GM06990 (cell line): Measurements from ENCODE around the gene PACS1.

Source experiments
- DNase-seq: peaks from one replicate; pipeline ENCODE4 v3.0.0-alpha.2; 2011; ENCODE audit not compliant: insufficient read length; ENCODE audit errors: extremely low read depth
- H3K27me3 ChIP-seq: replicated peaks from 2 replicates; pipeline ENCODE4 v1.6.0; 2011; ENCODE audit warnings: low read length; ENCODE audit not compliant: control insufficient read depth, insufficient read depth
- H3K36me3 ChIP-seq: 2 replicates; pipeline ENCODE4 v1.5.1; 2011; ENCODE audit warnings: low read length; ENCODE audit not compliant: control insufficient read depth, insufficient read depth
- H3K4me3 ChIP-seq: replicated peaks from 2 replicates; pipeline ENCODE4 v1.5.1; 2011; ENCODE audit warnings: low read depth, mild to moderate bottlenecking, control low read depth, low read length
- TF ChIP-seq, protein P1 (sequence below): IDR thresholded peaks from 2 replicates; pipeline ENCODE4 v1.5.1; 2011; ENCODE audit warnings: low read length, control low read depth, mild to moderate bottlenecking, inconsistent platforms; ENCODE audit not compliant: insufficient read depth, poor library complexity, severe bottlenecking

Gene PACS1

DNA sequence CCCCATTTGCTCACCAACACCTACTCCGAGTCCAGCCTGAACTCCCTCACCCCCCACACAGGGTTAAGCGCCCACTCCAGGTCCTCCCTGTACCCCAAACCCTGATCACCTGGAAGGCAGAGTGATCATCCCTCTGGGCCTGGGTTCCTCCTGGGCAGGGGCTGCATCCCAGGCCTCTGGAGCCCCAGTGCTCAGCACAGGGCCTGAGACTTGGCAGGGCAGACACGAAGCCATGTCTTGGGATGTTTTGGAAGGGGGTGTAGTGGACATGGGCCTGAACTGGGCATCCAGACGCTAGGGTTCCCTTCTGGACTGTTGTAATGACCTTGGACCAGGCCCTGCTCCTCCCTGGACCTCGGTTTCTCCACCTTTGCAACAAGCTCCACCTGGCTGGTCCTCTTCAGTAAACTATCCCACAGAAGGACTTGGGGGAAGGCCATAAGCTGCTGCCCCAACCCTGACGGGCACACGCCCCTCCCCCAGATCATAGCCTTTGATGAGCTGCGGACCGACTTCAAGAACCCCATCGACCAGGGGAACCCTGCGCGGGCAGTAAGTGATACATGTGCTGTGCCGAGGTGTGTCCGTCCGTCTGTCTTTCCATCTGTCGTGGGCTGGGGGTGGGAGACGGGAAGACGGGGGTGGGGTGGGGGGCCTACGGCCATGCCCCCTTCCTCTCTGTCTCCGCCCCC is 211.8 kb downstream of the PACS1 start:
- TF ChIP-seq, protein P1, sequence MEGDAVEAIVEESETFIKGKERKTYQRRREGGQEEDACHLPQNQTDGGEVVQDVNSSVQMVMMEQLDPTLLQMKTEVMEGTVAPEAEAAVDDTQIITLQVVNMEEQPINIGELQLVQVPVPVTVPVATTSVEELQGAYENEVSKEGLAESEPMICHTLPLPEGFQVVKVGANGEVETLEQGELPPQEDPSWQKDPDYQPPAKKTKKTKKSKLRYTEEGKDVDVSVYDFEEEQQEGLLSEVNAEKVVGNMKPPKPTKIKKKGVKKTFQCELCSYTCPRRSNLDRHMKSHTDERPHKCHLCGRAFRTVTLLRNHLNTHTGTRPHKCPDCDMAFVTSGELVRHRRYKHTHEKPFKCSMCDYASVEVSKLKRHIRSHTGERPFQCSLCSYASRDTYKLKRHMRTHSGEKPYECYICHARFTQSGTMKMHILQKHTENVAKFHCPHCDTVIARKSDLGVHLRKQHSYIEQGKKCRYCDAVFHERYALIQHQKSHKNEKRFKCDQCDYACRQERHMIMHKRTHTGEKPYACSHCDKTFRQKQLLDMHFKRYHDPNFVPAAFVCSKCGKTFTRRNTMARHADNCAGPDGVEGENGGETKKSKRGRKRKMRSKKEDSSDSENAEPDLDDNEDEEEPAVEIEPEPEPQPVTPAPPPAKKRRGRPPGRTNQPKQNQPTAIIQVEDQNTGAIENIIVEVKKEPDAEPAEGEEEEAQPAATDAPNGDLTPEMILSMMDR: no peak
- no peak for DNase-seq
- Histone ChIP-seq H3K27me3 (no peaks in the 10 kb centered on the region), H3K36me3 (peaks cover 12% of the 10 kb centered on the region; the same call in 1 of the 2 replicates), H3K4me3 (no peak overlapping the region)

DNA sequence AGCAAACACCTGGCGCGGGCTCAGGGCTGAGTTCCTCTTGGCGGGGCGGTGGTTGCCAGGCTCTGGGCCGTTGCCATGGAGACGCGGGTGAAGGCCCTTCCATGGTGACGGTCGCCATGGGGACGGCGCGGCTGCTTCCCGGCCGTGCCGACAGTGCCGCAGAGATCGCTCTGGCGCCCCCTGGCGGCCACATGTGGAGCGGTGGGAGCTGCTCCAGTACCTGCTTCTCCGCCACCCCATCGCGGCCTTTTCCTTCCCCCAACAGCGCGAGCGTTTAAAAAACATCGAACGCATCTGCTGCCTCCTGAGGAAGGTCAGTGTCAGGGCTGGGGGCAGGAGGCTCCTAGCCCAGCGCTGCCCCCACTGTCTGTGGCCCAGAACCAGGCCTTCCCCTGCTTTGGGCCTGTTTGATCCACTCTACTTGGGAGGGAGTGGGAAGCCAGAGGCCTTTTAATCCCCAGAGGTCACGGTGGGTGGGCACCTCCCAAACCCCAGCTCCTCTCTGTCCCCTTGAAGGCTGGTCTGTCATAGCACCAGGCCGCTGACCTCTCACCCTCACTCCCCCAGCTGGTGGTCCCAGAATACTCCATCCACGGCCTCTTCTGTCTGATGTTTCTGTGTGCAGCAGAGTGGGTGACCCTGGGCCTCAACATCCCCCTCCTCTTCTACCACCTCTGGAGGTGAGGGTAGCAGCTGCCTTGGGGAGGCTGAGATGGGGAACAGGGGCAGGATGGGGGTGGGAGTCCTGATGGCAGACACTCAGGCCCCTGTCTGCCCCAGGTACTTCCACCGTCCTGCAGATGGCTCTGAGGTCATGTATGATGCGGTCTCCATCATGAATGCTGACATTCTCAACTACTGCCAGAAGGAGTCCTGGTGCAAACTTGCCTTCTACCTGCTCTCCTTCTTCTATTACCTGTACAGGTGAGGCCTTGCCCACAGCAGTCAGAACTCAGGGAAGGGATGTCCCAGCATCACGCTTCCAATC is 212.7 kb downstream of the PACS1 start:
- TF ChIP-seq, protein P1: peak; percentile 96
- peak; percentile 94 for DNase-seq
- H3K36me3 ChIP-seq: peaks cover 12% of the 10 kb centered on the region
- H3K27me3 ChIP-seq: no peaks in the 10 kb centered on the region
- no peak overlapping the region for H3K4me3 ChIP-seq

DNA sequence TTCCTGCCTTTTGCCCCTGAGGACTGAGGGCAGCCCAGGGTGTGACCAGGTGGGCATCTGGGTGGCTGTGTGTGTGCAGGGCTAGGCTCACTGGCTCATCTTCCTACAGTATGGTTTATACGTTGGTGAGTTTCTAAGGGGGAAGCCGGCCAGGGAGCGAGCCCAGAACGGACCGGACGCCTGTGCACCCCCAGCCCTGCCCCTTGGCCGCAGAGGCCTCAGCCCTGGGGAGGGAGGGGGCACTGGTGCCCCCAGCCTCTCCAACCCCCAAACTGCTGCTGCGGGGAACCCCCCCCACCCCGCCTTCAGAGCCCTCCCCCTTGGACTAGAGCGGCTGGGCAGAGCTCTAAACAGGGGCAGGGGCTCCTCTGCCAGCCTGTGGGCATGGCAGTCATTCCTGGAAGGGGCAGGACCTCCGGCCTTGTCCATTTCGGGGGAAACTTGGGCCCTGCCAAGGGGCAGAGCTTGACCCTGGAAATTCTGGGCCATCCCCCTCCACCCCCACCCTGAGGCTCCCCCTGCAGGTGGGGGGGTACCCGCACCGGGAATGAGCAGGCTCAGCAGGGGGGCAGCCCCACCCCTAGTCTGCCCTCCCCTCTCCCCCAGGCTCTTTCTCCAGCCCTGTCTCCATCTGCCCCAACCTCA is 213.5 kb downstream of the PACS1 start:
- no peak for DNase-seq
- peaks cover 12% of the 10 kb centered on the region for H3K36me3 ChIP-seq
- no peak overlapping the region for H3K4me3 ChIP-seq
- TF ChIP-seq, protein P1: peak; percentile 30
- H3K27me3 ChIP-seq: no peaks in the 10 kb centered on the region

DNA sequence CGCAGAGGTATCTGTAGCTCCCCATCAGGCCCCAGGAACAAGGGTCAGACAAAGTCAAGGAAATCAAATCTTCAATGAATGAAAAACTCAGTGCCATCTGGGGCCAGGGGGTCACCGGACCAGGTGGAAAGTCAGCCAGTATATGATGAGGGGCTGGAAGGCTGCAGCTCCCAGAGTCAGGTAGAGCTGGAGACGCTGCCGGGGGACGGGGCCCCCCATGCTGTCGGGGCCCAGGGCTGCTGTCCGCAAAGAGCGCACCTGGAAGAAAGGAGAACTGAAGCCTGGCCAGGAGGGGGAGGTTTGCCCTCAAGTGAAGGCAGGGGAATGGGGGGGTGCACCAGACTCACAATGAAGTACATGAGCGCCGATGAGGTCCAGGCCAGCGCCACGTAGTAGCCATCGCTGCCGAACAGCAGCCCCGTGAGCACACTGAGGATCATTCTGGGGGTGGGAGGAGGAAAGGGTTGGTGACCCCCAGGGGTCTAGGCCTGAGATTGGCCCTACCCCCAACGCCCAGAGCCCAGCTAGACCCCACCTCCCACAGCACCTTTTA is 214.5 kb downstream of the PACS1 start:
- no peak for DNase-seq
- TF ChIP-seq, protein P1: no peak
- Histone ChIP-seq H3K36me3 (peaks cover 12% of the 10 kb centered on the region), H3K27me3 (no peaks in the 10 kb centered on the region), H3K4me3 (no peak overlapping the region)

DNA sequence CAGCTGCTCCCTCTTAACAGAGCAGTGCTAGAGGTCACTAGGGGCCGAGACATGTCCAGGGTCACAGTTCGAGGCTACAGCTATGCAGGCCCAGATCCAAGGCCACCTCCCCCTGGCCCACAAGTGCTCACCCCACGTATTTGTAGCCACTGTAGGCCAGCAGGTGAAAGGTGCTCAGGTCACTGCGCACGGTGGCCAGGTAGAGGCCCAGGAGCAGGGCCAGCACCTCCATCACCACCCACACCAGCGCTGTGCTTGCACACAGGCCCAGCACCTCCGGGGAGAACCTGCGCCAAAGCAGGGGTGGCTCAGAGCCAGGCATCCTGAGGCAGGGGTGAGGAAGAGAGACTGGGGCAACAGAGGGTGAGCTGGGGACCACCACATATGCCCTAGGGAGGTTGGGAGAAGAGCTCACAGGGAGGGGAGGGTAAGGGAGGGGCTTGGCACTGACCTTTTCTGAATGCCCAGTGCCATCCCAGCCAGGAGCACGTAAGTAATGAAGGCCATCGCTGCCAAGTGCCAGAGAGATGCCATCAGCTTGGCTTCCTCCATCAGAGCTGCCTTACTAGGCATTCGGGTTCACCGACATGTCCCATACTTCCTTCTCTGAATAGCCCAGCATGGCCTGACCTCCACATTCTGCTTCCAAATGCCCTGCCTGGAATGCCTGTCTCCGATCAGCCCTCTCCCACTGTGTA is 215.3 kb downstream of the PACS1 start:
- H3K36me3 ChIP-seq: peaks cover 12% of the 10 kb centered on the region
- H3K4me3 ChIP-seq: no peak overlapping the region
- DNase-seq: no peak
- no peaks in the 10 kb centered on the region for H3K27me3 ChIP-seq
- TF ChIP-seq, protein P1: no peak
